ENCODE results near the gene HUS1. TPM values are rescaled to one million over a fixed set of nuclear protein-coding genes. Genes with fewer than 3 reads are reported as not detected.
"Not testable (repeated sequence)": the region's sequence is repeated elsewhere in the genome, so short reads cannot be mapped to it uniquely, and the experiment has no call there.

HUS1 gene
- total RNA-seq, 1 donor from 2014 or later: 23.8 TPM

GRCh38 chr7:47949703-47950102 is 29.7 kb downstream of the HUS1 start:
- intact Hi-C loops (cut with DNase I): loop anchor here (5.0 kb wide), 1 partner anchor 163 kb away; no protein-coding TSS in a partner anchor
- no peak for DNase-seq
- no peak for ATAC-seq (ENCODE audit: poor library complexity)

GRCh38 chr7:47948141-47948790 is 31.1 kb downstream of the HUS1 start, which contains the start of gene PKD1L1:
Gene PKD1L1, minus strand, starts transcription at chr7:47948466. Its CDS starts 26 bp downstream, at chr7:47948440.
- ATAC-seq (ENCODE audit: poor library complexity) (no peak), DNase-seq (no peak)
- intact Hi-C loops (cut with DNase I): loop anchor here (5.0 kb wide), 1 partner anchor 164 kb away; no protein-coding TSS in a partner anchor

- DNase-seq (no peak), ATAC-seq (ENCODE audit: poor library complexity) (no peak)
- intact Hi-C loops (cut with DNase I): loop anchor here (5.0 kb wide), 1 partner anchor 165 kb away; no protein-coding TSS in a partner anchor
Measured at GRCh38 chr7:47947355-47947749, 32.1 kb downstream of the HUS1 start.

GRCh38 chr7:47946581-47947354 is 32.6 kb downstream of the HUS1 start:
- intact Hi-C loops (cut with DNase I): loop anchor here (5.0 kb wide), 1 partner anchor 166 kb away; no protein-coding TSS in a partner anchor
- DNase-seq (no peak), ATAC-seq (ENCODE audit: poor library complexity) (no peak)

GRCh38 chr7:47945261-47946015 is 34.0 kb downstream of the HUS1 start:
- DNase-seq (peak; percentile 91), ATAC-seq (ENCODE audit: poor library complexity) (peak; percentile 40)
- intact Hi-C loops (cut with DNase I): loop anchor here (5.0 kb wide), 1 partner anchor 167 kb away; no protein-coding TSS in a partner anchor

- no peak for DNase-seq
- ATAC-seq (ENCODE audit: poor library complexity): no peak
- intact Hi-C loops (cut with DNase I): loop anchor here (5.0 kb wide), 1 partner anchor 168 kb away; no protein-coding TSS in a partner anchor
Measured at GRCh38 chr7:47944536-47945260, 34.7 kb downstream of the HUS1 start.

GRCh38 chr7:47943676-47944474 is 35.5 kb downstream of the HUS1 start:
- DNase-seq (no peak), ATAC-seq (ENCODE audit: poor library complexity) (no peak)
- intact Hi-C loops (cut with DNase I): no loop called here

GRCh38 chr7:47942651-47943050 is 36.8 kb downstream of the HUS1 start:
- ATAC-seq (ENCODE audit: poor library complexity); intact Hi-C loops (cut with DNase I); DNase-seq: not testable (repeated sequence)

GRCh38 chr7:47942132-47942531 is 37.3 kb downstream of the HUS1 start:
- intact Hi-C loops (cut with DNase I): no loop called here
- ATAC-seq (ENCODE audit: poor library complexity) (no peak), DNase-seq (no peak)

- DNase-seq (no peak), ATAC-seq (ENCODE audit: poor library complexity) (peak; percentile 64)
- intact Hi-C loops (cut with DNase I): no loop called here
Measured at GRCh38 chr7:47941136-47941844, 38.1 kb downstream of the HUS1 start.

- ATAC-seq (ENCODE audit: poor library complexity) (peak; percentile 75), DNase-seq (peak; percentile 59)
- intact Hi-C loops (cut with DNase I): no loop called here
Measured at GRCh38 chr7:47940088-47941013, 39.1 kb downstream of the HUS1 start.

GRCh38 chr7:47939425-47940036 is 39.9 kb downstream of the HUS1 start:
- DNase-seq: no peak
- intact Hi-C loops (cut with DNase I): no loop called here
- no peak for ATAC-seq (ENCODE audit: poor library complexity)

- ATAC-seq (ENCODE audit: poor library complexity) (no peak), DNase-seq (no peak)
- intact Hi-C loops (cut with DNase I): no loop called here
Measured at GRCh38 chr7:47938574-47939165, 40.7 kb downstream of the HUS1 start.

GRCh38 chr7:47937711-47938573 is 41.5 kb downstream of the HUS1 start:
- ATAC-seq (ENCODE audit: poor library complexity) (no peak), DNase-seq (no peak)
- intact Hi-C loops (cut with DNase I): no loop called here

Measured in Right ventricle myocardium superior (tissue), 1 donor.